Measurements from ENCODE around the gene AMDHD1. TPM values are rescaled to one million over a fixed set of nuclear protein-coding genes. Genes with fewer than 3 reads are reported as not detected.
"Not testable (repeated sequence)": the region's sequence is repeated elsewhere in the genome, so short reads cannot be mapped to it uniquely, and the experiment has no call there.

The AMDHD1 gene
- total and polyA plus RNA-seq, 2 of the 8 experiments (the other 6 are each of a cell fraction or from before 2014, with no cell fraction given) = 0.14 TPM; not detected in 1

- H3K79me1 ChIP-seq (ENCODE audit: low read depth, low read length); H3K27ac ChIP-seq (ENCODE audit: low read depth, low read length); H2BK120ac ChIP-seq (replicated peaks; ENCODE audit: low read depth, low read length); H3K18ac ChIP-seq (ENCODE audit: extremely low read depth, low read length); DNase-seq (ENCODE audit: low read depth in 1 of 2, low spot score in 2 of 2); H3K9me3 ChIP-seq (ENCODE audit: insufficient read depth in 2 of 2, low read depth in 1 of 2, low read length in 1 of 2); H3K9ac ChIP-seq (replicated peaks in 1 of 4; ENCODE audit: extremely low read depth in 1 of 4, low read depth in 3 of 4, low read length in 3 of 4); H3K4me1 ChIP-seq (replicated peaks in 1 of 4; ENCODE audit: control insufficient read depth in 3 of 4, insufficient read depth in 4 of 4, low read length in 3 of 4); H2BK12ac ChIP-seq (ENCODE audit: low read depth, low read length); H3K27me3 ChIP-seq (replicated peaks in 1 of 4; ENCODE audit: control insufficient read depth in 3 of 4, extremely low read depth in 1 of 4, insufficient read depth in 3 of 4, low read length in 3 of 4); H3K56ac ChIP-seq (replicated peaks; ENCODE audit: insufficient read length, low read depth, low read length); H4K20me1 ChIP-seq (replicated peaks in 1 of 2; ENCODE audit: control insufficient read depth in 1 of 2, insufficient read depth in 2 of 2, low read length in 2 of 2); H3K23ac ChIP-seq (ENCODE audit: insufficient read length); H3K79me2 ChIP-seq (ENCODE audit: control insufficient read depth in 1 of 2, insufficient read depth in 2 of 2, low read length in 2 of 2); POLR2A ChIA-PET (ENCODE audit: partially characterized antibody); H3K4me2 ChIP-seq (ENCODE audit: insufficient read depth in 1 of 2, low read depth in 2 of 2, low read length in 2 of 2); H3K4ac ChIP-seq (replicated peaks; ENCODE audit: insufficient read length, low read depth, low read length); H3K4me3 ChIP-seq (ENCODE audit: extremely low read depth in 1 of 4, insufficient read depth in 2 of 4, low read depth in 3 of 4, low read length in 4 of 4); H4K5ac ChIP-seq (ENCODE audit: insufficient read length, low read depth, low read length); H2AK5ac ChIP-seq (ENCODE audit: low read depth, low read length); H2BK15ac ChIP-seq (ENCODE audit: low read length); H4K91ac ChIP-seq (replicated peaks; ENCODE audit: insufficient read length, low read length); H3K23me2 ChIP-seq (ENCODE audit: low read depth, low read length); H2BK20ac ChIP-seq (ENCODE audit: low read length); H3K14ac ChIP-seq (ENCODE audit: insufficient read length); H2BK5ac ChIP-seq (ENCODE audit: low read depth, low read length); FAIRE-seq; H2AFZ ChIP-seq (ENCODE audit: low read length); H3K36me3 ChIP-seq (ENCODE audit: control insufficient read depth in 2 of 4, insufficient read depth in 4 of 4, low read length in 3 of 4): not testable (repeated sequence)
- WGBS, 2 experiments (ENCODE audit: extremely low coverage in 1 of 2, insufficient coverage in 1 of 2, insufficient read length in 1 of 2, insufficient replicate concordance in 2 of 2, low coverage in 1 of 2, low lambda C conversion rate in 2 of 2, missing lambda C conversion rate in 1 of 2) = 95% methylated on average over 11 of the region's 28 CpGs; no CpG with 5 or more reads in 1 of the 2 experiments
- TF ChIP-seq, protein P1, sequence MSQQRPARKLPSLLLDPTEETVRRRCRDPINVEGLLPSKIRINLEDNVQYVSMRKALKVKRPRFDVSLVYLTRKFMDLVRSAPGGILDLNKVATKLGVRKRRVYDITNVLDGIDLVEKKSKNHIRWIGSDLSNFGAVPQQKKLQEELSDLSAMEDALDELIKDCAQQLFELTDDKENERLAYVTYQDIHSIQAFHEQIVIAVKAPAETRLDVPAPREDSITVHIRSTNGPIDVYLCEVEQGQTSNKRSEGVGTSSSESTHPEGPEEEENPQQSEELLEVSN (IDR thresholded peaks at IDR 0.05) = peak; percentile 23; the same call in 1 of the 2 replicates
- H4K8ac ChIP-seq (ENCODE audit: extremely low read depth, insufficient read depth, low read length) = peak overlapping the region; percentile 77
- CTCF ChIA-PET (ENCODE audit: partially characterized antibody) = interaction anchor here (4.5 kb wide), 1 partner anchor 11 kb away, joined by 29 read pairs; no protein-coding TSS in a partner anchor
Observed at GRCh38 chr12:95969116-95969515, 26.0 kb downstream of the AMDHD1 start.
